ENCODE results near the gene NUP155.
"Not testable (repeated sequence)": the region's sequence is repeated elsewhere in the genome, so short reads cannot be mapped to it uniquely, and the experiment has no call there.

NUP155 gene

GRCh38 chr5:37370864-37371726, at the start of gene NUP155:
Gene NUP155 (minus strand): TSS chr5:37371106. CDS start chr5:37370977, 129 bp downstream.
- DNase-seq (ENCODE audit: low spot score) = peak; percentile 91

GRCh38 chr5:37417347-37417746, 46.4 kb upstream of the NUP155 start:
- no peak for DNase-seq (ENCODE audit: low spot score)

GRCh38 chr5:37415456-37415855, 44.5 kb upstream of the NUP155 start:
- DNase-seq (ENCODE audit: low spot score) = not testable (repeated sequence)

GRCh38 chr5:37412515-37412914, 41.6 kb upstream of the NUP155 start:
- peak; percentile 14 for DNase-seq (ENCODE audit: low spot score)

- DNase-seq (ENCODE audit: low spot score) = no peak
Measured at GRCh38 chr5:37400501-37400900, 29.6 kb upstream of the NUP155 start.

- no peak for DNase-seq (ENCODE audit: low spot score)
Measured at GRCh38 chr5:37396352-37396751, 25.4 kb upstream of the NUP155 start.

GRCh38 chr5:37391591-37391990, 20.7 kb upstream of the NUP155 start:
- DNase-seq (ENCODE audit: low spot score) = no peak

- peak; percentile 82 for DNase-seq (ENCODE audit: low spot score)
Measured at GRCh38 chr5:37379100-37379628, 8.3 kb upstream of the NUP155 start, which contains the start of gene WDR70. Gene WDR70 (plus strand): TSS chr5:37379318. CDS start chr5:37379368, 50 bp downstream.

GRCh38 chr5:37378066-37378465, 7.2 kb upstream of the NUP155 start:
- not testable (repeated sequence) for DNase-seq (ENCODE audit: low spot score)

GRCh38 chr5:37375091-37375490, 4.2 kb upstream of the NUP155 start:
- no peak for DNase-seq (ENCODE audit: low spot score)

GRCh38 chr5:37370550-37370863, 399 bp downstream of the NUP155 start:
- no peak for DNase-seq (ENCODE audit: low spot score)

- no peak for DNase-seq (ENCODE audit: low spot score)
Measured at GRCh38 chr5:37355161-37355560, 15.7 kb downstream of the NUP155 start.

- not testable (repeated sequence) for DNase-seq (ENCODE audit: low spot score)
Measured at GRCh38 chr5:37342741-37343140, 28.2 kb downstream of the NUP155 start.

GRCh38 chr5:37334754-37335153, 36.2 kb downstream of the NUP155 start:
- not testable (repeated sequence) for DNase-seq (ENCODE audit: low spot score)

GRCh38 chr5:37326536-37326935, 44.4 kb downstream of the NUP155 start:
- DNase-seq (ENCODE audit: low spot score) = no peak

GRCh38 chr5:37323607-37324006, 47.3 kb downstream of the NUP155 start:
- no peak for DNase-seq (ENCODE audit: low spot score)

GRCh38 chr5:37319037-37319782, 51.7 kb downstream of the NUP155 start:
- DNase-seq (ENCODE audit: low spot score) = no peak

- no peak for DNase-seq (ENCODE audit: low spot score)
Measured at GRCh38 chr5:37316027-37316426, 54.9 kb downstream of the NUP155 start.

GRCh38 chr5:37310360-37310759, 60.5 kb downstream of the NUP155 start:
- DNase-seq (ENCODE audit: low spot score) = no peak

- no peak for DNase-seq (ENCODE audit: low spot score)
Measured at GRCh38 chr5:37308793-37309192, 62.1 kb downstream of the NUP155 start.

- no peak for DNase-seq (ENCODE audit: low spot score)
Measured at GRCh38 chr5:37304888-37305287, 66.0 kb downstream of the NUP155 start.

- not testable (repeated sequence) for DNase-seq (ENCODE audit: low spot score)
Measured at GRCh38 chr5:37296313-37296712, 74.6 kb downstream of the NUP155 start.

Data from D341Med (cell line).